GM18951 (cell line): ENCODE data around the gene KAZN.

Experiments
- POLR2A ChIP-seq: IDR thresholded peaks from 4 replicates; pipeline ENCODE4 v1.6.1; 2011; ENCODE audit warnings: mild to moderate bottlenecking; ENCODE audit not compliant: insufficient read length, insufficient read depth; ENCODE audit errors: extremely low read depth
- in situ Hi-C: fragments of 300-500 bp; cut with MboI; formaldehyde crosslinking; loops from one replicate; pipeline ENCODE4 v1.12.0; 2022; ENCODE audit warnings: low sequenced_read_pairs, mixed read lengths, inconsistent platforms; ENCODE audit not compliant: unreplicated experiment

Gene KAZN

GRCh38 chr1:14987829-14988603 is 389.5 kb downstream of the KAZN start:
- TF ChIP-seq POLR2A = no peak
- in situ Hi-C loops = no loop called here

GRCh38 chr1:14988636-14989035 is 390.2 kb downstream of the KAZN start:
- in situ Hi-C loops = no loop called here
- TF ChIP-seq POLR2A = no peak

GRCh38 chr1:14989931-14990728 is 391.6 kb downstream of the KAZN start:
- TF ChIP-seq POLR2A = no peak
- in situ Hi-C loops = no loop called here

DNA sequence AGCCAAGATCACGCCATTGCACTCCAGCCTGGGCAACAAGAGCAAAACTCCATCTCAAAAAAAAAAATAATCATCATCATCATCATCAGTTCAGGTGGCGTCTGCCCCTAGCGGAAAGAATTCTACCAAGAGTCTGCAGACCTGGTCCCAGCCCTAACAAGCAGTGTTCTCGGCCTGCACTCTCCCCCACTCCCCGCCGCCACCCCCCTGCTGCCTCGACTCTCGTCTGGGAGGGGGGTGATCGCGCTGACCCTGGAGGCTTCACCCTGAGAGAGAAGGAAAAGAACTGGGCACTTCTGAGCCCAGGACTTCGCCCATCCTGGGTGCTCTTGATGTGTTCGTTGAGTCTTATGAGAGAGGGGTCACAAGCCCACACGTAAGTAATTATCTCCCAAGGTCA is 394.9 kb downstream of the KAZN start:
- in situ Hi-C loops = no loop called here
- TF ChIP-seq POLR2A = no peak

DNA sequence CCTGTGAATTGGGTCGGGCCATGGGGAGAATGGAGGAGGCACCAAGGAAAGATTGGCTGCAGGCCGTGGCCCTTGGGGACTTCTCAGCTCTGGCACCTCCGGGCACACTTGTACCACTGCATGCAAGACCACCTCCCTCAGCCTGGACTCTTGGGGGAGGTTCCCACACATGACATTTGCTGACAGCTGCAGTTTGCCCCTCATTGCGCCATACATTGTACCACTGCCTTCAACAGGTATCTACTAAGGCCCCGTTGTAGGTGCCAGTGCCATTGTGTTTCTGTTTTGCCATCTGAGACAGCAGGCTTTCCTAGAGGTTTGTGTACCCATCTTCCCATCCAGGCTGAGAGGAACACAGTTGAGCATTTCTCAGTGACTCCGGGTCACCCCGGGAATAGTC is 395.7 kb downstream of the KAZN start:
- TF ChIP-seq POLR2A = no peak
- in situ Hi-C loops = no loop called here

- TF ChIP-seq POLR2A = no peak
- in situ Hi-C loops = no loop called here
Observed at GRCh38 chr1:14994841-14995437, 396.5 kb downstream of the KAZN start.

- in situ Hi-C loops = no loop called here
- no peak for TF ChIP-seq POLR2A
Observed at GRCh38 chr1:14996133-14997050, 397.9 kb downstream of the KAZN start.

- in situ Hi-C loops = no loop called here
Observed at GRCh38 chr1:14997646-14998276, 399.3 kb downstream of the KAZN start.

DNA sequence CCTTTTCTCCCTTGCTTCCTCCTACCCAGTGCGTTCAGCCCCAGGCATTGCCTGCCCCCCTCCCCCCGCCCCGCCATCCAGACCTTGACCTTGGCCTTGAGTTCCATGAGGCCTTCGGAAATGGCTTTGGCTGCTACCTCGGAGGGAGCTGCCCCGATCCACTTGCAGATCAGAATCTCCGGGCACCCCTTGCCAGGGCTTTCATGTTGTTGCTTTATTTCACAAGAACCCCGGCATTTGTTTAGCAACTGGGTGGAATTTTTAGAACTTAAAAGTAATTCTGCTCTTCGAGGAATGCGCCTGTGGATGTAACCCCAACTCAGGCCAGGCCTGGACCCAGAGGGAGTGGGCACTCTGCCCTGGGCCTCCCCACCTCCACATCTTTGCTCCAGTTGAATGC is 401.0 kb downstream of the KAZN start:
- TF ChIP-seq POLR2A = no peak
- in situ Hi-C loops = no loop called here

More at GRCh38 chr1:14997646-14998276, 399.3 kb downstream of the KAZN start:
- no peak for TF ChIP-seq POLR2A

GRCh38 chr1:15000030-15000429 is 401.5 kb downstream of the KAZN start:
- TF ChIP-seq POLR2A = no peak
- in situ Hi-C loops = no loop called here

- TF ChIP-seq POLR2A = no peak
Observed at GRCh38 chr1:15000671-15001070, 402.2 kb downstream of the KAZN start.

GRCh38 chr1:15001317-15001915 is 402.9 kb downstream of the KAZN start:
- no peak for TF ChIP-seq POLR2A
- in situ Hi-C loops = no loop called here

More at GRCh38 chr1:15000671-15001070, 402.2 kb downstream of the KAZN start:
- in situ Hi-C loops = no loop called here

DNA sequence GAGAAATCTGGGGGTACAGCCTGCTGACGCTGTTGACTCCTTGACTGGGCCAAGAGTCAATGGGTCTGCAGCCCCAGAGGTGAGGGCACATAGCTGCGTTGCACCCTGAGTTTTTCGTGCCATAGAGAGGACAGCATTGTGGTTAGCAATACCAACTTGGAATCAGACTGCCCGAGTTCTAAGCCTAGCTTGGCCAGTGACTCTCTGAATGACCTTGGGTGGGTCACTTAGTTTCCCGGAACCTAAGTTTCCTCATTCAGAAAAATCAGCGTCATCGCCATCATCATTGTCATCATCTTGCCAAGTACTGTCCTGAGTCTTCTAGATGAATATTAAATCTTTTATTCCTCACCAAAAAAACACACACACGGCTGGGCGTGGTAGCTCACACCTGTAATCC is 403.8 kb downstream of the KAZN start:
- in situ Hi-C loops = no loop called here
- TF ChIP-seq POLR2A = no peak
